AG09319 (cell line): ENCODE data around the gene PDZRN3.

Experiments used
- DNase-seq: peaks from one replicate; pipeline ENCODE4 v3.0.0-alpha.2; 2010; ENCODE audit warnings: low read depth; ENCODE audit errors: extremely low read depth
- CTCF ChIP-seq: IDR thresholded peaks from 2 replicates; pipeline ENCODE4 v1.5.1; 2011; ENCODE audit warnings: low read depth, mild to moderate bottlenecking, inconsistent platforms, low read length, moderate library complexity

The PDZRN3 gene

GRCh38 chr3:73663495-73663894 lies 38.8 kb upstream of the PDZRN3 start:
- TF ChIP-seq CTCF: no peak
- no peak for DNase-seq

- no peak for DNase-seq
- TF ChIP-seq CTCF: no peak
Observed at GRCh38 chr3:73661265-73661664, 36.5 kb upstream of the PDZRN3 start.

GRCh38 chr3:73658227-73658626 lies 33.5 kb upstream of the PDZRN3 start:
- no peak for DNase-seq
- TF ChIP-seq CTCF: no peak

GRCh38 chr3:73657186-73657585 lies 32.4 kb upstream of the PDZRN3 start:
- TF ChIP-seq CTCF: no peak
- no peak for DNase-seq

DNA sequence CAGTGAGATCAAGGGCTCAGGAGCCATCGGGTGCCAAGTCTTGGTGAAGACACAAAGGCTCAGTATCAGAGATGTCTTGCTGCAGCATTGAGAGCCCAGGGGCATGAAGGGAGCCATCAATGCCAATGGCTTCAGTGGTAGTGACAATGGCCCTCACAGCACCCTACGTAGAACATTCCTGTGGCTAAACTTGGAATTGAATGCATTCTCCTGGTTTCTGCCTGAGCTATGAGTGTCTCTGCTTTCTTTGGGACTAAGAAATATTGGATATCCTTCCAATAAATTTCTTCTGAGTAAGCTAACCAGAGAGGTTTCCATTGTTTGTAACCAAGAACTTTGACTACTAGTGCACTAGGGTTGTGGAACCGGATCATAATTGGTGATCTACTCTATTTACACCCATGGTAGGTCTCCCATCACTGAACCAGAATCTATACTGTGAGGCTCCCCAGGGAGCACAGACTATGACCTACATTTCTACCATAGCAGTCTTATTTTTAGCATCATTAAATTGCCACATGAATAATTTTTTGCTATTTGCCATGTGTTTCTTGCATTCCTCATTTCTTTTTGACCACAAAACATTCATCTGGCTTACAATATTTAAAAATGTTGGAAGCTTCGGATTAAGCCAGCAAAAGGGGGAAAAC lies 31.6 kb upstream of the PDZRN3 start:
- DNase-seq: no peak
- no peak for TF ChIP-seq CTCF

- TF ChIP-seq CTCF: no peak
- DNase-seq: no peak
Observed at GRCh38 chr3:73655197-73655596, 30.5 kb upstream of the PDZRN3 start.

- no peak for TF ChIP-seq CTCF
Observed at GRCh38 chr3:73653877-73654276, 29.1 kb upstream of the PDZRN3 start.

More at GRCh38 chr3:73653877-73654276, 29.1 kb upstream of the PDZRN3 start:
- DNase-seq: no peak
